ENCODE data around the gene DGKD.

DGKD gene

GRCh38 chr2:233435436-233436190, 81.3 kb downstream of the DGKD start:
- H3K27me3 ChIP-seq (replicated peaks), result no peaks in the 10 kb centered on the region
- no peak for DNase-seq
- no peak for TF ChIP-seq CTCF (IDR thresholded peaks at IDR 0.05; ENCODE audit: low read depth, low read length, missing control alignments)
- H3K27ac ChIP-seq, result no peak overlapping the region
- H3K36me3 ChIP-seq (replicated peaks), result peaks cover 6% of the 10 kb centered on the region
- H3K4me3 ChIP-seq (ENCODE audit: low read depth, low read length), result no peak overlapping the region
- in situ Hi-C loops (cut with HindIII; ENCODE audit: low pct_ligation_motif_present, low sequenced_read_pairs), result no loop called here

GRCh38 chr2:233436191-233436581, 81.9 kb downstream of the DGKD start:
- H3K27ac ChIP-seq, result no peak overlapping the region
- no peak for TF ChIP-seq CTCF (IDR thresholded peaks at IDR 0.05; ENCODE audit: low read depth, low read length, missing control alignments)
- no peak for DNase-seq
- no peaks in the 10 kb centered on the region for H3K27me3 ChIP-seq (replicated peaks)
- H3K36me3 ChIP-seq (replicated peaks), result peaks cover 6% of the 10 kb centered on the region
- in situ Hi-C loops (cut with HindIII; ENCODE audit: low pct_ligation_motif_present, low sequenced_read_pairs), result no loop called here
- H3K4me3 ChIP-seq (ENCODE audit: low read depth, low read length), result no peak overlapping the region

GRCh38 chr2:233436691-233437438, 82.6 kb downstream of the DGKD start:
- DNase-seq, result no peak
- H3K36me3 ChIP-seq (replicated peaks), result peaks cover 6% of the 10 kb centered on the region
- no peaks in the 10 kb centered on the region for H3K27me3 ChIP-seq (replicated peaks)
- TF ChIP-seq CTCF (IDR thresholded peaks at IDR 0.05; ENCODE audit: low read depth, low read length, missing control alignments), result no peak
- no peak overlapping the region for H3K4me3 ChIP-seq (ENCODE audit: low read depth, low read length)
- in situ Hi-C loops (cut with HindIII; ENCODE audit: low pct_ligation_motif_present, low sequenced_read_pairs), result no loop called here
- no peak overlapping the region for H3K27ac ChIP-seq

- no peak for TF ChIP-seq CTCF (IDR thresholded peaks at IDR 0.05; ENCODE audit: low read depth, low read length, missing control alignments)
- H3K36me3 ChIP-seq (replicated peaks), result peaks cover 6% of the 10 kb centered on the region
- no peak for DNase-seq
- no peak overlapping the region for H3K4me3 ChIP-seq (ENCODE audit: low read depth, low read length)
- H3K27ac ChIP-seq, result no peak overlapping the region
- in situ Hi-C loops (cut with HindIII; ENCODE audit: low pct_ligation_motif_present, low sequenced_read_pairs), result no loop called here
- no peaks in the 10 kb centered on the region for H3K27me3 ChIP-seq (replicated peaks)
These were observed 83.2 kb downstream of the DGKD start for GRCh38 chr2:233437439-233437955.

- H3K36me3 ChIP-seq (replicated peaks), result peaks cover 6% of the 10 kb centered on the region
- H3K27ac ChIP-seq, result no peak overlapping the region
- no peak overlapping the region for H3K4me3 ChIP-seq (ENCODE audit: low read depth, low read length)
- no peaks in the 10 kb centered on the region for H3K27me3 ChIP-seq (replicated peaks)
- in situ Hi-C loops (cut with HindIII; ENCODE audit: low pct_ligation_motif_present, low sequenced_read_pairs), result no loop called here
- TF ChIP-seq CTCF (IDR thresholded peaks at IDR 0.05; ENCODE audit: low read depth, low read length, missing control alignments), result no peak
- DNase-seq, result no peak
These were observed 84.4 kb downstream of the DGKD start for GRCh38 chr2:233438573-233439147.
